Stimulated activated CD8-positive, alpha-beta memory T cell treated with anti-CD3 and anti-CD28 coated beads, Interleukin-15, amount 100 ng/mL, for 24 hours (primary cell): ENCODE measurements around the gene AEBP2.
"Not testable (repeated sequence)": the region's sequence is repeated elsewhere in the genome, so short reads cannot be mapped to it uniquely, and the experiment has no call there.

Experiments
- DNase-seq: peaks from one replicate; pipeline ENCODE4 v3.0.0-alpha.2; 2020; ENCODE audit warnings: low read depth

AEBP2 gene

DNA sequence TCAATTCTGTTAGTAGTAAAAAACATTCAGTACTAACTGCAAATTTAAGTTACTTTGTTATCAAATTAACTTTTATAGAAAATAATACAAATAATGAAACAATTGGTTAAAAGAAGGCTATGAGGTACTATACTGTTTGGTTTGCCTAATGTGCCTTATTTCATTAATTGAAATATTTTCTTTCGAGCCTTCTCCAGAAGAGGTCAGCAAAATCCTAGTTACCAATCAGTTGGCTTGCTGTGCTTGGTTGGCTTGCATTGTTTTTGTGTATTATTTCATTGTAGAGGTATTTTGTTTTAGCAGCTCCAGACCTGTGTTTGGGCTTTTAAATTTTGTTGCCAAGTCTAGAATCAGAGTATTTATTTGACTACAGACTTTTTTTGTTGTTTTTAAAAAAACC lies 68.5 kb downstream of the AEBP2 start:
- DNase-seq: no peak

DNA sequence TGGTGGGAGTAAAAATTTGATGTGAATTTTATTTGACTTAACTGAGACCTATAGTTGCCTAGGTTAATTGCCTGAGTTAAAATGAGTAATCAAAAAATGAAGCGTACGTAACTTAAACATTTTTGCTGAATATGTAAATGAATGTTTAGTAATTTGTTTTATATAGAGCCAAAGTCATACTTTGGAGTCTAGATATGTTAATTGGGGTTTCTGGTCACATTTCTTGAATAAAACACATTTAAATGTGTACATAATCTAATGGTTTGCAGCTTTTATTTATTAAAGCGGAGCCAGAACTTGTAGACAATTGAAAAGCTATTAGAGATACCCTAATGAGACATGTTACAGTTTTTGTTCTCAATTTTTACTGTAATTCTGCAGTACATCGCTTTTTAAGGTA lies 71.2 kb downstream of the AEBP2 start:
- no peak for DNase-seq

DNA sequence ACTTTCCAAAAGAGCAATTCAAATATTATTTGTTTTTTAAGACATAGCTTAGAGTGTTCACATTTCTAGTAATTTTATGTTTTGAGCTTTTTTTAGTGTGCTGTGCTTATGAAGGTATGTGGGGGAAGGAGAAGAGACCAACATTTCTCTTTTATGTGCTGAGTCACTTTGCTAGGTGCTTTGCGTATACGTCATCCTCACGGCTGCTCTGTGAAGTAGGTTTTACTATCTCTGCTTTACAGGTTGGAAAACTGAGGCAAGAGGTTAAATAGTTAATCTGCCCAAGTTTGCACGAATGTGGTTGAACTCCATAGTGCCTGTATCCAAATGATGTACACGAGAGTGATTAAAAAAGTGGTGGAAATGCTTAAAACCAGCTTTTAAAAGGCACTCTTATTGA lies 75.9 kb downstream of the AEBP2 start:
- DNase-seq: no peak

DNA sequence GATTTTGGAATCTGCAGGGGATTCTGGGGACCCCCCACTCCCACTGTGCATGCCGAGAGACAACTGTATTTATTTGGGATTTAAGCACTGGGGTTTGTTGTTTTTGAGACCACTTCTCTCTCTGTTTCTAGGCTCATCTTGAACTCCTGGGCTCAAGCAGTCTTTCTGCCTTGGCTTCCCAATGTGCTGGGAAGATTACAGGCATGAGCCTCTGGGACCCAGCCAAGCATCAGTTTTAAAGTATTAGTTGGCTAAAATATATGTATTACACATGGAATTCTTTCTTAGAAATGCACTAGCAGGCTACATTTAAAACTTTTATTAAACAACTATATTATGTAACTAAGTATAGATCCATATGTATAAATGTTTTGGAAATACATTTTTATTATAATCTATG lies 78.3 kb downstream of the AEBP2 start:
- no peak for DNase-seq

DNA sequence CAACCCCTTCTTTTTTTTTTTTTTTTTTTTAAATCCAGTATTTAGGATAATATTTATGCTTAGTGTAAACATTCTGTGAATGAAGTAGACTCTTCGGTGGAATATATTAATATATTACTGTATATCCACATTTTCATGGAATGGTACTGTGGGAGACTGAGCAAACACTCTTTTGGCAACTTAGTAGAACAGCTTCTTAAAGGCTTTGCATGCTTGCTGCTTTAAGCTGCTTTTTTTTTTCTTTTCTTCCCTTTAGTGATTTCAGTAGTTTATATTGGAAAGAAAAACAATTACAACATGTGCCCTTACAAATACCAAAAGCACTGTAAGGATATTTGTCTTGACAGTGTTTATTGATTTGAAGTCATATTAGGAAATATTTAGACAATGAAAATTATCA lies 78.9 kb downstream of the AEBP2 start:
- no peak for DNase-seq

DNA sequence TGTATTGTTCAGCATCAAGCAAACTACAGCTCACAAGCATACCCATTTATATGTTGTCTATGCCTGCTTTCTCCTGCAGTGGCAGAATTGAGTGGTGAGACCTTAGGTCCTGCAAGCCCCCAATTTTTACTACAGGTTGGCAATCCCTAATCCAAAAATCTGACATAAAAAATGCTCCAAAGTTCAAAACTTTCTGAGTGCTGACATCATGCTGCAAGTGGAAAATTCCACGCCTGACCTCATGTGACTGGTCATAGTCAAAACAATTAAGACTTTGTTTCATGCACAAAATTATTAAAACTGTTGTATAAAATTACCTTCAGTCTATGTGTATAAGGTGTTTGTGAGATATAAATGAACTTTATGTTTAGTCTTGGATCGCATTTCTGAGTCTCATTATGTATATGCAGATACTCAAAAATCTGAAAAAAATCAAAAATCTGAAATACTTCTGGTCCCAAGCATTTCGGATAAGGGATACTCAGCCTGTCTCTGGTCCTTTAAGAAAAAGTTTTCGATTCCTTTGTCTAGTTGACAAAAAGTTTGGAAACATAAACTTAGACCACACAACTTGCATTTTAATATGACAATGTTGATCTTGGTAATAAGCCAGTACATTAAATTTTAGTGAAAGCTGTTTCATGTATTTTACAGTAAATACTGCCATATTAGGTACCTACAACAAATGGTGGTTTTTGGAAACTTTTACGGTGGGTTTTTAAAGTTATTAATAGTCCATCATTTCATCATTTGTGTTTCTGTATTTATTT lies 81.5 kb downstream of the AEBP2 start:
- DNase-seq: no peak

DNA sequence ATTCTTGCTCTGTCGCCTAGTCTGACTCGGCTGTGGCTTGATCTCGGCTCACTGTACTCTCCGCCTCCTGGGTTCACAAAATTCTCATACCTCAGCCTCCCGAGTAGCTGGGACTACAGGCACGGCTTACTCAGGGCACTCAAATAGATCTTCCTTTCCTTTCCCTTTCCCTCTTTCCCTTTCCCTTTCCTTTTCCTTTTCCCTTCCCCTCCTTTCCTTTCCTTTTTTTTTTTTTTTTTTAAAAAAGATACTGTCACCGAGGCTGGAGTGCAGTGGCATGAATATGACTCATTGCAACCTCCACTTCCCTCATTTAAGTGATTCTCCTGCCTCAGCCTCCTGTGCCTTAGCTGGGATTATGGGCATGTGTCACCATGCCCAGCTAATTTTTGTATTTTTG lies 86.0 kb downstream of the AEBP2 start:
- no peak for DNase-seq

DNA sequence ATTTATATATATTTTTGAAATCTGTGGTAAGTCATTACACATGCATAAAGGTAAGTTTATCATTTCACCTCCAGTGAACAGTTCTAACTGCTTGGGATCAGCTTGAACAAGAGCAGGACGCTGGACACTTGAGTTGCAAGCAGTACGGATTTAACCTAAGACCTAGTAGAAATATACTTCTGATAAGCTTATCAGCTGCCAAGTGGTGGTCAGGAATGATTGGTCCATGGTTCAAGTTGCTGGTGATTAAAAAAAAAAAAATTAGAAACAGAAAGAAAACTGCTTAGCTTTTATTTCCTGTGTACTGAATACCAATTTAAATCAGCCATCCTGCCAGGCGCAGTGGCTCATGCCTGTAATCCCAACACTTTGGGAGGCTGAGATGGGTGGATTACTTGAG lies 88.6 kb downstream of the AEBP2 start:
- no peak for DNase-seq

DNA sequence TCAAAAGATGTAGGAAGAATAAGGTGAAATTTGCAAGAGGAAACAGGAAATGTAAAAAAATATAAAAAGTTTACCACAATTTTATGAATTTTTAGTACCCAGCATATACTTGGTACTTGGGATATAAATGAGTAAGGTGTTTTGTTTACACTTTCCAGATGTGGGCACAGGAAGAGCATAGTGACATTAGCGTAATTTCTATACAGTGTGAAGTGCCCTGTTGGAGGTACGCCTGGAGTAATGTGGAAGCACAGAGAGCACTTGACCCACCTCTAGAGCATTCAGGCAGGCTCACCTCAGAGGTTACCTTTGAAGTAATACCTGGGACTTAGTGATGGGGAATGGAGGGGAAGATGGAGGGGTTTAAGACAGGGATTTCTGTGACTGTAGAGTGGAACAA lies 89.5 kb downstream of the AEBP2 start:
- DNase-seq: no peak

DNA sequence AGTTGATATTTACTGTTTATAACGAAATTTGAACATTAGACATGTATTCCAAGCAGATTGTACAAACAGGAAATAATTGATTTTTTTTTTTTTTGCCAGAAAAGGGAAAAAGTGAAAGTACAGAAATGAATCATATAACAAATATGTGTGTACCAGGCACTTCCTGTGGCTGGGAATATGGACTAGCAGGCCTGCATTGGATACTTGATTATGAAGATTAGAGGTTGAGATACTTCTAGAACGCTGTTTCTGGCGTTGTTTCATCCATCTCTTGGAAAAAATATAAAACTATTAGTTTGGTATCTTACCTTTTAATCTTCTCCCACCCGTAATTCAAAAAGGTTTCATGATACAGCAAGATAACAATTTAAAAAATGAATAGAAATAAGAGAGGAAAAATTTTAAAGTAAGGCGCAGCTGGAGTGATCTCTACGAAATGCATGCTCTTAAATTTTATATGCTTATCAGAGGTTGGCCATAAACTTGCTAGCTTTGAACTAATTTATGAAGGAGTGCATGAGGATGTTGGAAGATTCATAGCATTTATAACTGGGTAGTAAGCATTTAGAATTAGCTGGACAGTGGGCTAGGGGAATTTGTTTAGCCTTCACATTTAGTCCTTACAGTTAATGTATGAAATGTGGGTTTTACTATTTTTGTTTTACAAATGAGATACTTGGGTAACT lies 90.8 kb downstream of the AEBP2 start:
- no peak for DNase-seq

DNA sequence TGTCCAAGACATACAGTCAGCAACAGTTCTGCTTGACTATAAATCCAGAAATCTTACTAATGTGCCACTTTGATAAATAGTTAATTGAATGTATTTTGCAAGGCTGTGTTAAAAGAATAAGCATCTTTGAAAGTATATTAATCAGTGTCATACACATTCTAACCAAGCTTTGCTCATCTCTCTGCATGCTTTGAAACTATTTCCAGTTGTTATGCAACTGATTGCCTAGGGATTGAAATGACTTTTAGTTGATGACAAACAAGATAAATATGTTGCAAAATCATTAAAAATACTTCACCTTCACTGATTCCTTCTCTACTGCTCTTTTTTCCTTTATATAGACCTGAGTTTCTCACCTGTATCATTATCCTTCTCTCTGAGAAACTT lies 91.3 kb downstream of the AEBP2 start:
- DNase-seq: no peak

DNA sequence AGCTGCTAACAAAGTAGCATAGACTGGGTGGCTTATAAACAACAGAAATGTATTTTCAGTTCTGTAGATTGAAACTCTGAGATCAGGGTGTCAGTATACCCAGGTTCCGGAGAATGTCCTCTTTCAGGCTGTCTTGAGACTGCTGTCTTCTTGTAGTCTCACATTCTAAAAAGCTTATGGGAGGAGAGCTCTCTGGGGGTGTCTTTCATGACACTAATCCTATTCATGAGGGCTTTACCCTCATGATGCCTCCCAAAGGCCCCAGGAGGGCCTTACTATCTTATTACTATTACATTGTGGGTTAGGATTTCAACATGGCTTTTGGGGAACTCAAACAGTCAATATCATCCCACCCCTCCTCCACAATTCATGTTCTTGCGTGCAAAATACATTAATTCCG lies 94.3 kb downstream of the AEBP2 start:
- DNase-seq: no peak

DNA sequence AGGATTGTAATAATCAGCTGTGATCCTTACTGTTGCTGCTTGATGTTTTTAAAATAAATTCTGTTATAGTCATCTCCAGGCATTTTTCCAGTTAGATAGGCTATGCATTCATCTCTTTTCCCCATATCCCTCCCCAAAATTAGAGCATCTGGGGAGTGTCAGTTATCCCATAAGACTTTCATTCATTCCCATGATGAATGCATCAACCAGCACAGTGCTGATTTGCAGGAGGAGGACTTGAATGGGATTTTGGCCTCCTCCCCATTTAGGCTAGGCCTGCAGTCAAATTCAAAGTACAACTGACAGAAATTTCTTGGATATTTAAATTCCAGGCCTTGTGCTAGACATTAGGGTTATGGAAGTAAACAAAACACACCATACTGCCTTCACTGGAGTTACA lies 99.8 kb downstream of the AEBP2 start:
- DNase-seq: no peak

DNA sequence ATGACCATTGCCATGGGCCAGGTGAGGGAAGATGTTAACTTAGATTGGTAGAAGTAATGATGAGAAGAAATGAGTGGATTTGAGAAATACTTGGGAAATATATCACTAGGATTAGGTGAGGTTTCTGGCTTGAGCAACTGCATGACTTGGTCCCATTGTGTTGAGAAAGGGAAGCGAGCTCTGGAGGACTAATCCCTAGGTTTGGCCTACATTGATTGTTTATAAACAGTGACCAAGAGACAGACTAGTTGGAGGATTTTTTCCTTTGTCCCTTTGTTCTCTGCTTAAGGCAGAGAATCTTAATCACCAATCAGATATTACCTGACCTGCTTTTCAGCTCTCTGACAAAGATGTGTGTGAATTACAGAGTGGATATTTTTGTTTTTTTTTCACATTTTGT lies 100.5 kb downstream of the AEBP2 start:
- DNase-seq: no peak

DNA sequence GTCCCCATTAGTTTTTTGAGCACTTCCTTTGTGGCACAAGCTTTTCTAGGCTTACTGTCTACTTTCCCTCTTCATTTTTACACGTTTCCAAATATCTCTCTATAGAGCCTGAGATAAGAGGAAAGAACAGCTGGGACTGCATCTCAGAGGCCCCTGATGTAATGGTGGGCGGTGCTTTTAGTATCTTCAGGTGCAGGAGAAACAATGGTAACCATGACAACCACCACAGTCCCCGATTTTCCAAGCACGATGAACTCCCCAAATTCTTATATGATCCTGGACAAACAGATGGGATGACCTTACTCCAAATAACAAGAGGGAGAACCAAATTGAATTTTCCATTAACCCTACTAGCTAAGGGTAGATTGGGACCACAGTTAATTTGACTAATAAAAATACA lies 103.3 kb downstream of the AEBP2 start:
- DNase-seq: no peak

DNA sequence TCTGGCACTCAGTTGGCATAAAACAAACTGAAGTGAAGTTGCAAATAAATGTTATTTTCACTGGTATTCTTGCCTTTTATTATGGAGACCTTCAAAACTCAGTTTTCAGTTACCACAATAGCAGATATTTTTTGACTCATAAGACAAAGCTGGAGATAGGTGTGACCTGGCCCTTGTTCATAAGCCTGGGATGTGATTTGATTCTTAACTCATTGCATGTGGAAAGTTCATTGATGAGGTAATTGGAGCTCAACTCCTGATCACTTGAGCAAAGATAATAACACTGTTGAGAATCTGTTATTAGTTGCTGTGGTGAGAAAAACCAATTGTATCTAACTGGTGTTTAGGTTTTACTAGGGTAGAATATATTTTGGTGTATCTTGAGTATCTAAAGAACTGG lies 105.1 kb downstream of the AEBP2 start:
- DNase-seq: no peak

DNA sequence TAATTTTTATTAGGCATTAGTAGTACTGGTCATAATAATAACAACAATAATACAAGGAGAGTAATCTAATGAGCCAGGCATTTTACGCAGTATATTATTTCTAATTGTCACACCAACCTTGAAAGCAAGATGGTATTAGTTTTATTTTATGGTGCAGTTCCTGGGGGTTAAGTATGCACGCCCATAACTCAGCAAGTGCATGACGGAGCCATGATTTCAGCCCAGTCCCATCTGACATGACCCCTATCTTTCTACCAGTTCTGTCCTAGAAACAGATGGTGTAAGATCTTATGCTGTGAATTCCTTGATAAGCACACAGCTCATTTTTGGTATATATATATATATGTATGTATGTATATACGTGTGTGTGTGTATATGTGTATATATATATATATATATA lies 106.0 kb downstream of the AEBP2 start:
- no peak for DNase-seq

DNA sequence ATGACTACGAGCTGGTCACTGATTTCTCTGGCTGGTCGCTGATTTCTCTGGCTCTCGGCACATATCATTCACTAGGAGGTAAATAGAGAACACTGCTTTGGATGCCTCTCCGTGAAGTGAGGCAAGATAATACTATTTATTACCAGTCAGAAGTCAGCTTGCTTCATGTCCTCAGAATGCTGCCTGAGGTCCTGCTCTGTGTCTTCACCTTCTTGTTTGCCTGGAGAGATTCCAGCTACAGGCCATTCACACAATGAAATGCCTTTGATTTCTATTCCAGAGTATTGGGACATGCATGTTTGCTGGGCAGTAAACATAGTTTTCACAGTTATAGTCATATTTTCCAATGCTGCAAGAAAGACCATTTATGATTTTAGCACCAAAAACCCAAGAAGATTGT lies 106.7 kb downstream of the AEBP2 start:
- no peak for DNase-seq

DNA sequence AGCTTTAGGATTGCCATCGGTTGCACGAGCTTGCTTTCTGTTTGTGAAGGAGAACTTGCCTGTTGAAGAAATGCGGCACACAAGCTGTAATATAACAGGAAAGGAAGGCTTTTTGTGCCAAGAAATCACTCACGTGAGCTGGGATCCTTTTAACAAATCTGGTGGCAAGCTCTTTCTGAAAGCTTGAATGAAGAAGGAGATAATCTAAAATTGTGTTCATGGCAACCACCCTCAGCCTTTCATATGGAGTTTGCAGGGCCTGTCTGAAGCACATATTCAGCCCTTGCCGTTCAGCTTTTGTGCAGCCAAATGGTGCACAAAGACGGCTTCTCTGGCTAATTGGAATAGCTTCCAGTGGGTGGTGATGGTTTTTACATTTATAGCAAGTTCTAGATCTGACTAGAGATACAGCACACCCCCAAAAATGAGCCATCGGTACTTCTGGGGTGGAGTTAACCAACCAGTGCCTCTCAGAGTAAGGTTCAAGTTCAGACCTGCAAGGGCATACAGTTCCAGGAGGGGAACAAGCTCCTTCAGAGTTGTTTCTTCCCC lies 107.4 kb downstream of the AEBP2 start:
- no peak for DNase-seq

DNA sequence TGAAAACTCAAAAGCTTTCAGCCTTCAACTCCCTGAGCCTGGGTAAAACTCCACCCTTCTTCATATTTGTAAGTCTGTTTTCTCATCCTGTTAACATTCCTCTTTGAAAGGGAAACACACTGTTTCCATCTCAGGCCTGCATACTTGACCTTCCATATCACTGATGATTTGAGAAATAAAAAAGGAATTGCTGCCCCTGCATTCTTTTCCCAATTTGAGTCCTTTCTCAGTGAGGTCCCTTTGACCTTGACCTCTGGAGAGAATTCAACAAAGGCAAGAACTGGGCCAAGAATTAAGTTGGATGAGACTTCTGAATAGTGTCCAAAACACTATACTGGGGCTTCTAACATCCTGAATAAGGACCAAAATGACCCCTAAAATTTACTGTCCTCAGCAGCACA lies 108.0 kb downstream of the AEBP2 start:
- no peak for DNase-seq

DNA sequence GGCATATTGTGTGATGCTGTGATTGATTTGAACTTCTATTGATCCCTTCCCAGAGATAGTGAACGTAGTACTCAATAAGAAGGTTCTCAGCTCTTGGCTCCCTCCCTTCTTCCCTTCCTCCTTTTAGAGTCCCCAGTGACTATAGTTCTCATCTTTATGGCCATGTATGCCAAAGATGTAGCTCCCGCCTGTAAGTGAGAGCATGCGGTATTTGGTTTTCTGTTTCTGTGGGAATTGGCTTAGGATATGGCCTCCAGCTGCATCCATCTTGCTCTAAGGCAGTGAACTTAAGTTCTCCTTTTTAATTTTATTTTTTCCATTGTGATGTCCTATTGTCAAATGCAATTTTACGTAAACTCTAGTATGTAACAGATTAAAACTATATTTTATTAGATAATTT lies 109.5 kb downstream of the AEBP2 start:
- no peak for DNase-seq

DNA sequence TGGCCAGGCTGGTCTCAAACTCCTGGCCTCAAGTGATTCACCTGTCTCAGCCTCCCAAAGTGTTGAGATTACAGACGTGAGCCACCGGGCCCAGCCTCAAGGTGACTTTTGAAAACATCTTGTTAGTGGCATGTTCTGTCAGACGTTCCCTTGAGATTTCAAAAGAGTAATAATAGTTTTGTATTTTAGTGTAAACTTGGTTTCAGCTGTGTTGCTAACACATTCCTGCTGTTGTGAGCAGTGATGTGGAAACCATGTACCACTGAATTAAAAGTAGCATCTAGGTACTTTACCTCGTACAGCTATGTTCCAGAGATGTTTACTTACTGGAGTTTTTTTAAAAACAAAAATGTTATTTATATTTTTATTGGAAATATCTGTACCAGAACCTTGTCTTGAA lies 111.3 kb downstream of the AEBP2 start:
- no peak for DNase-seq

DNA sequence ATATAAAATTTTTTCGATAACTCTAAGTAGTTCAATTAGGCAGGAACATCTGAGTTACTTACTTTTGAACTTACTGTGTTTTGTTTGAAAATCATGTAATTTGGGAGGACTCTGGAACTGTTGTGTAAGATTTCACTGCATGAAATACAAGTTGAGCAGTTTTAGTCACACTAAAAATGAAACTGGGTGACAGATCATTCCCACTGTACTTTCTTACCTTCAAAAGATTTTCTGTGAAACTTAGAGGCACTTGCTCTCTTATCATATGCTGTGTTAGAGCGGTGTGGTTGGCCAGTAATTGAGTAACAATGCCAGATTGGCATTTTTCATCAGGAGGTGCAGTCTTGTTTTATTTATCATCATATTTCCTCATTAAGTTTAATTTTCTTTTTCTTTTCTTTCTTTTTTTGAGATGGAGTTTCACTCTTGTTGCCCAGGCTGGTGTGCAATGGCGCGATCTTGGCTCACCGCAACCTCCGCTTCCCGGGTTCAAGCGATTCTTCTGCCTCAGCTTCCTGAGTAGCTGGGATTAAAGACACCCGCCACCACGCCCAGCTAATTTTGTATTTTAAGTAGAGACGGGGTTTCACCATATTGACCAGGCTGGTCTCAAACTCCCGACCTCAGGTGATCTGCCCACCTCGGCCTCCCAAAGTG lies 113.3 kb downstream of the AEBP2 start:
- DNase-seq: not testable (repeated sequence)
